NT2/D1 (cell line): ENCODE measurements around the gene MUC4.

Experiments
- SUZ12 ChIP-seq: IDR thresholded peaks from 2 replicates; pipeline ENCODE4 v1.6.1; 2011; ENCODE audit not compliant: insufficient read length, insufficient read depth; ENCODE audit errors: extremely low read depth
- YY1 ChIP-seq: IDR thresholded peaks from 2 replicates; pipeline ENCODE4 v1.6.1; 2011; ENCODE audit not compliant: insufficient read length, insufficient read depth
- ZNF274 ChIP-seq: IDR thresholded peaks from 2 replicates; pipeline ENCODE4 v1.6.1; 2011; ENCODE audit warnings: mild to moderate bottlenecking, low read depth, low read length

- TF ChIP-seq ZNF274 (no peak), YY1 (no peak), SUZ12 (no peak)
Measured at GRCh38 chr3:195838714-195839113, 27.0 kb upstream of the MUC4 start.
